RWPE1 (cell line): Measurements from ENCODE around the gene PRPSAP2.
A peak's percentile ranks its signal among the peaks of the same experiment; 100 is the strongest.

Experiments used
- CTCF ChIA-PET: fragments of 350-600 bp; sonication (Branson Sonifier 250); formaldehyde crosslinking; extraction: SDS; loops from one replicate; lab custom pipeline; 2021; lab: Yijun Ruan, JAX
- POLR2A ChIA-PET: fragments of 400-600 bp; formaldehyde crosslinking; extraction: SDS; loops from one replicate; lab custom pipeline; 2020; ENCODE audit warnings: antibody characterized with exemption; ENCODE audit not compliant: low non-redundant PET; lab: Yijun Ruan, JAX
- DNase-seq: peaks from one replicate; pipeline ENCODE4 v3.0.0; 2012; ENCODE audit warnings: low spot score
- H3K27ac ChIP-seq: fragments of 450-650 bp; 2 replicates; pipeline ENCODE4 v1.5.1; 2017
- TF ChIP-seq, protein P1 (sequence below): fragments of 450-650 bp; conservative IDR thresholded peaks from 2 replicates; pipeline ENCODE4 v1.5.1; 2017; ENCODE audit warnings: low read depth, mild to moderate bottlenecking

The PRPSAP2 gene

DNA sequence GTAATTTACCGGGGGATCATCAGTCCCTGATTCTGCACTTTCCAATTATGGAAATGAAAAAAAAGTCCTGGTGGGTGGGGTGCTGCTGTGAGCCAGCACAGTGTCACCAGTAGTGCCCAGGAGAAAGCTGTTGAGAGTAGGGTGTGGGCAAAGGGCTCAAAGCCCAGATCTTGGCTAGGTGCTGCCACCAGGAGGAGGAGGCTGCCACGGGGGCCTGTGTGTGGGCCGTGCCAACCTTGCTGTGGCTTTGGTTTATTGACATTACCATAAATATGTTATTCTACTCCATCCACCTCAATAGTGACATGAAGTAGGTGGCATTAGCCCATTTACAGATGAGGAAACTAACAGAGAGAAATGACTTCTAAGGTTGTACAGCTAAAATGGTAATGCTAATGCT lies 6.7 kb upstream of the PRPSAP2 start:
- CTCF ChIA-PET = interaction anchor here (0.6 to 0.7 kb wide), 2 partner anchors 11 to 39 kb away, joined by 3 to 6 read pairs; no protein-coding TSS in a partner anchor
- TF ChIP-seq, protein P1, sequence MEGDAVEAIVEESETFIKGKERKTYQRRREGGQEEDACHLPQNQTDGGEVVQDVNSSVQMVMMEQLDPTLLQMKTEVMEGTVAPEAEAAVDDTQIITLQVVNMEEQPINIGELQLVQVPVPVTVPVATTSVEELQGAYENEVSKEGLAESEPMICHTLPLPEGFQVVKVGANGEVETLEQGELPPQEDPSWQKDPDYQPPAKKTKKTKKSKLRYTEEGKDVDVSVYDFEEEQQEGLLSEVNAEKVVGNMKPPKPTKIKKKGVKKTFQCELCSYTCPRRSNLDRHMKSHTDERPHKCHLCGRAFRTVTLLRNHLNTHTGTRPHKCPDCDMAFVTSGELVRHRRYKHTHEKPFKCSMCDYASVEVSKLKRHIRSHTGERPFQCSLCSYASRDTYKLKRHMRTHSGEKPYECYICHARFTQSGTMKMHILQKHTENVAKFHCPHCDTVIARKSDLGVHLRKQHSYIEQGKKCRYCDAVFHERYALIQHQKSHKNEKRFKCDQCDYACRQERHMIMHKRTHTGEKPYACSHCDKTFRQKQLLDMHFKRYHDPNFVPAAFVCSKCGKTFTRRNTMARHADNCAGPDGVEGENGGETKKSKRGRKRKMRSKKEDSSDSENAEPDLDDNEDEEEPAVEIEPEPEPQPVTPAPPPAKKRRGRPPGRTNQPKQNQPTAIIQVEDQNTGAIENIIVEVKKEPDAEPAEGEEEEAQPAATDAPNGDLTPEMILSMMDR = no peak
- H3K27ac ChIP-seq = peak overlapping the region; percentile 84
- POLR2A ChIA-PET = no interaction called here
- DNase-seq = no peak

DNA sequence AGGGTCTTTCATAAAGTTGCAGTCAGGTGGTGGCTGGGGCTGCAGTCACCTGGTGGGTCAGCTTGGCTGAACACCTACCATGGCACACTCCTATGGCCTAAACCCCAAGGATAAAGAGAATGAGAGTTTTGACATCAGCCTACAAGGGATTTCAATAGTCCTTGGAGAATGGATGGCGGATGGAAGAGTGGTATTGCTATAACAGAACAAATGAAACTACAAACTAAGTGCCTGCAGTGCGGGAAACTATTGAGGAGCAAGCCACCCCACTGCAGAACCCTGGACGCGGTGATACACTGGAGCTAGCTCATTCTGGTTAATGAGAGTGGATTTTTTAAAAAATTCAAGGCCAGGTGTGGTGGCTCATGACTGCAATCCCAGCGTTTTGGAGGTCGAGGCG lies 3.0 kb upstream of the PRPSAP2 start:
- H3K27ac ChIP-seq = peak overlapping the region; percentile 84
- POLR2A ChIA-PET = no interaction called here
- CTCF ChIA-PET = interaction anchor here (0.6 kb wide), 1 partner anchor 38 kb away, joined by 3 read pairs; no protein-coding TSS in a partner anchor
- TF ChIP-seq, protein P1 = no peak
- DNase-seq = no peak

DNA sequence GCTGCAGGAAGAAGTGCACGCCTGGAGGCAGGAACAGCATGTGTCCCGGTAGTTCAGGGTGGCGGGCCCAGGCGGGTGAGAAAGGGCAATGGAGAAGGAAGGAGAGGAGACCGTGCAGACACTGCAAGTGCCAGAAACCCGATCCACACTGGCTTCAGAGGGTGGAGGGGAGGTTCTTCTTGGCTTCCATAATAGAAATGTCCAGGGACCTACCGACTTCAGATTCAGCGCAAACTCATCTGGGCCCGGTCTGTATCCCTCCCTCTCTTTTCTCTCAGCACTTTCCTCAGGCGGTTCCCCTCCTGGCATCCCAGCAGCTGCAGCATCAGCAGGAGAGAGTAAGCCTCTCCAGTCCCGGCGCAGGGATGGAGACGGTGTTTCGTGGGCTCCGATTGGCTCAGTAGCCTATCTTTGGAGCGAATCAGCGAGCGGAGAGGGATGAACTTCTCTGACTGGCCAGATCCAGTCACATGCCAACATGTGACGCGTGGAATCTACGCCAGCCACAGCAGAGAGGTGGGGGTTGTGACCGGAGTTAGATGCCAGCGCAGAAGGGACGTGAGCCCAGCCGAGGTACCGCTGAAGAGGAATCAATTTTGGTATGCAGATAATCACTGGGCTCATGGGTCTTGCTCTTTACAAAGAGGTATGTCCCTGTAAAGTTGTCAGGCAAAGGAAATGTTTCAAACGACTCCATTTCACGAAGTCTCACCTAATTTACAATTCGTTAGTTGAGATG lies 1.9 kb upstream of the PRPSAP2 start:
- TF ChIP-seq, protein P1 = no peak
- ChIA-PET POLR2A (no interaction called here), CTCF (no interaction called here)
- peak; percentile 93 for DNase-seq
- H3K27ac ChIP-seq = peak overlapping the region; percentile 84

DNA sequence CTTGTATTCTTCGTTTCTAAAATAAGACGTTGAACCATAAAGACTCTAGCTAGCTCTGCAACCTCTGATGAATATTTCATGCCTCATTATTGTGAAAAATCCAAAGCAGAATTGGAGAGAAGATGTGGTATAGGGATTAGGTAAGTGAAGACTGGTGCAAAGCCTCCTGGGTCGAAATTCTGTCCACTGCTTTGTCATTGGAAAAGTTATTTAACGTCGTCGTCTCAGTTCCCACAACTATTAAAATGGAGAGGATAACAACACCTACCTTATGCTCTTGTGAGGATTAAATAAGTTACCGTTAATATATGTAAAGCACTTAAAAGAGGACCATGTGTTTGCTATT lies 1.4 kb upstream of the PRPSAP2 start:
- no peak for DNase-seq
- POLR2A ChIA-PET = no interaction called here
- TF ChIP-seq, protein P1 = no peak
- peak overlapping the region; percentile 84 for H3K27ac ChIP-seq
- CTCF ChIA-PET = no interaction called here

DNA sequence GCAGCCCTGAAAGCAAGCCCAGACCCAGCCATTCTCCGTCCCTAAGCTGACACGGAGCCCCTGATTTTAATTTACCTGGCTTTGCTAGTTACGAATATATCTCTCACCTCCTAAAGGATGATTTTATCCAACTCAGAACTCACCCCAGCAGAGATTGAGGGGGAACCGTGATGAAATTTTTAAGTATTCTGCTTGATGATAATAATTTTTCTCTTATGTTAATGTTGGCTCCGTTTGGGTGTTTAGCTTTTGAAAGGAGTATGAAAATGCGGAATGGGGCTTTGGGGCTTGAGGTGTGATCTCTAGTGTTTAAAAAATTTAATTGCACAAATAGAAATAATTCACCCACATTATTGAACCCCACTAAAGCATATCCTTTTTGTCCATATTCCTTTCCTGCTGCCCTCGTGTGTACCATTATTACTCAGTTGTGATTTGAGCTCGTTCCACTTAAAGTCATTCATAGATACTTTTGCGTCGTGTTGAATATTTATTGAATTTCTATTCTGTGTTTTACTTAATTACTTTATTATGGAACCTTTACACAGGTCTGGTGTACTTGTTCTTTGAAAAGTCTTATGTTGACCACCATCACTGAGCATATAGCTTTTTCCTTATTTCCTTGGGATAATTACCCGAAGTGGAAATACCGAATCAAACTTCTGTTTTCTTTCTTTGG lies 775 bp downstream of the PRPSAP2 start:
- DNase-seq = no peak
- H3K27ac ChIP-seq = peak overlapping the region; percentile 82
- TF ChIP-seq, protein P1 = no peak
- ChIA-PET CTCF (interaction anchor here (0.6 kb wide), 1 partner anchor 102 kb away, joined by 7 read pairs; no protein-coding TSS in a partner anchor), POLR2A (interaction anchor here (0.5 kb wide), 1 partner anchor 14 kb away, joined by 3 read pairs; no protein-coding TSS in a partner anchor)

DNA sequence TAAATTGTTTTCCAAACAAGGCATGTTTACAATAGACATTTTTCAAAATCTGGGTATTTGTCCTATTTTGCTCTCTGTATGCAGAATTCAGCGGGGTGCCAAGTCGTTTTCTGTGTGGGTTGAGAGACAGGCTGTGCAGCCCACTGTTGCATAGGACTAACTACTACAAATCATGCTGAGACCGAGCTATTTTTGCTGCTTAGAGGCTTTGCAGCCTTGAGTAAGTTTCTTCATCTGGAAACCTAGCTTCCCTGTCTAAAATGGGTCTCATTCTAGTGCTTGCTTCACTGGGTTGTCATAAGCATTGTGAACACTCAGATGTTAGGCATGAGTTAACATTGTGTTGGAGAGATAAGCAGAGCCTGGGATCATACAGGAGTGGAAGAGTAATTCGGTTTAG lies 1.3 kb downstream of the PRPSAP2 start:
- ChIA-PET POLR2A (interaction anchor here (0.5 kb wide), 1 partner anchor 13 kb away, joined by 3 read pairs; no protein-coding TSS in a partner anchor), CTCF (interaction anchor here (0.7 kb wide), 1 partner anchor 765 kb away, joined by 3 read pairs; no protein-coding TSS in a partner anchor)
- no peak for DNase-seq
- H3K27ac ChIP-seq = no peak overlapping the region
- TF ChIP-seq, protein P1 = no peak
